ENCODE data around the gene AGAP2.
"Not testable (repeated sequence)": the region's sequence is repeated elsewhere in the genome, so short reads cannot be mapped to it uniquely, and the experiment has no call there.

The AGAP2 gene

DNA sequence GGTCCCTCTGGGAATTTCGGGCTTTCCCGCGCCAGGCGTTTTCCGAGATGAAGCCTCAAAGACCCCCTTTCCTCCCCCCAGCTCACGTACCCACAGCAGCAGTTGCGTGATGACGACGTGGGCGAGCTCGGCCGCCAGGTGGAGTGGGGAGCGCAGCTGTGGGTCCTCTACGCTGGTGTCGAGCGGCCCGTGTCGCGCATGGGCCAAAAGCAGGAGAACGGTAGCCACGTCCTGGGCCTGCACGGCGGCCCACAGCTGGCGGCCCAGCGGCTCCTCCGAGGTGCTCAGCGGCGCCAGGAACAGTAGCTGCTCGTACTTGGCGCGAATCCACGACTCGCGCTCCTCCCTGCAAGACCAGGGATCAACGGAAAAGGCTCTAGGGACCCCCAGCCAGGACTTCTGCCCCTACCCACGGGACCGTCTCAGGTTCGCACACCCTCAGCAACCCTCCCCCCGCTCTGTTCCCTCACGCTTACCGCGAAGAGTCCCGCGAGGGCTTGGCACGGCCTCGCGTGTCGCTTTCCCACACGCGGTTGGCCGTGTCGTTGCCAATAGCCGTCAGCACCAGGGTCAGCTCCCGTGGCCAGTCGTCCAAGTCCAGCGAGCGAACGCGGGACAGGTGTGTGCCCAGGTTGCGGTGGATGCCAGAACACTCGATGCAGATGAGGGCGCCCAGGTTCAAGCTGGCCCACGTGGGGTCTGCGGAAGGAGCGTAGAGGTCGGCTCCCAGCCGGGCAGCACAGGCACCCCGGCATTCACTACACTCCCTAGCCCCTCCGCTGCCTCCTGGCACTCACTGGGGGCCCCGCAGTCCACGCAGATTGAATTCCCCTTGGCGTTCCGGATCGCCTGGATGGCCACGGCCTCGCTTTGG is 11.4 kb downstream of the AGAP2 start:
- Mint-ChIP-seq H3K4me3 (no peak overlapping the region), H3K27me3 (no peaks in the 10 kb centered on the region), H3K9me3 (no peaks in the 10 kb centered on the region), H3K4me1 (peaks cover 8% of the 10 kb centered on the region), H3K27ac (peak overlapping the region in 1 of 2 donors; percentile 51)
- peak in 1 of 2 donors; percentile 12 for DNase-seq
- ATAC-seq, result no peak

DNA sequence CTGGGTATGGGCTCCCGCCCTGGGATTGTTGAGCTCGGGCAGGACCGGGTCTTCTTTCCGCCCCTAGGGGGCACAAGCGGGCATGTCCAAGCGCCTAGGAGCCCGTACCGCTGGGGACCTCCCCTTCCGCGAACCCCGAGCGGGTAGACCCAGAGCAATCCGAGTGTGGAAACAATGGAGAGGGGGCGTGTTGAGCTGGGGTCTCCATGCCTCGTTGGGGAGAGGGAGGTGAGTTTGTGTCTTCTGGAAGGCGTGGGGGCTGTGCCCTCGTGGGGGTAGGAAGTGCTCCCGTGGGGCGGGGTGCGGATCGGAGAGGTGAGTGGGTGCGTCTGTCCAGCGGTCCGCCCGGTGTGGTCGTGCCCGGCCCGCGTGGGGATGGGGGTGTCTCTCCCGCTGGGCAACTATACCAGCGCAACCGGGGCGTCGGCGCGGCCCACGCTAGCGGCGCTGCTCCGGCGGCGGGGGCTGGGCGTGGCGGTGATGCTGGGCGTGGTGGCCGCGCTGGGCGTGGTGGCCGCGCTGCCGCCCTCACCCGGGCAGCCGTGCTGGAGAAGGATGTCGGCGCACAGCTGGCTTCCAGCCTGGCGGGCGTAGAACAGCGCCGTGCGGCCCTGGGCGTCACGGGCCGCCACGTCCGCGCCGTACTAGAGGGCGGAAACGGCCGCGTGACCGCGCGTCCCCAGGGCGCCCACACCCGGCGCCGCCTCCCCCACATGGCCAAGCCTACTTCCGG is 12.2 kb downstream of the AGAP2 start:
- no peaks in the 10 kb centered on the region for H3K9me3 Mint-ChIP-seq
- no peak for DNase-seq
- ATAC-seq, result peak; percentile 52
- H3K27me3 Mint-ChIP-seq, result no peaks in the 10 kb centered on the region
- peak overlapping the region in 1 of 2 donors; percentile 34 for H3K4me3 Mint-ChIP-seq
- H3K27ac Mint-ChIP-seq, result peak overlapping the region in 1 of 2 donors; percentile 75
- H3K4me1 Mint-ChIP-seq, result peaks cover 12% of the 10 kb centered on the region

DNA sequence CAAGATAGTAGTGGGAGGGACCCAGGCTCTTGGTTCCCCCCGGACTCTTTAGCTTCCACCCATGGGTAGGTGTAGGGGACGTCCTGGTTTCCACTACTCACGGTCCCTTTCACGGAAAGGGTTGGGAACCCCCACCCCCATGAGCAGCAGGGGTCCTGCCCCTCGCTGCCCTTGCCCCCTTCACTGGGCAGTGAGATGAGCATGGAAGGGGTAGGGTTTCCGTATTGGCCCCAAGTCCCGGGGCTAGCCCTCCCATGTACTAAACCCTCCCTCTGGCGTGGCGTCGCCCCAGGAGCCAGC is 12.7 kb downstream of the AGAP2 start:
- no peaks in the 10 kb centered on the region for H3K27me3 Mint-ChIP-seq
- no peak overlapping the region for H3K4me3 Mint-ChIP-seq
- H3K4me1 Mint-ChIP-seq, result peaks cover 12% of the 10 kb centered on the region
- peak overlapping the region in 1 of 2 donors; percentile 75 for H3K27ac Mint-ChIP-seq
- DNase-seq, result no peak
- no peak for ATAC-seq
- no peaks in the 10 kb centered on the region for H3K9me3 Mint-ChIP-seq

DNA sequence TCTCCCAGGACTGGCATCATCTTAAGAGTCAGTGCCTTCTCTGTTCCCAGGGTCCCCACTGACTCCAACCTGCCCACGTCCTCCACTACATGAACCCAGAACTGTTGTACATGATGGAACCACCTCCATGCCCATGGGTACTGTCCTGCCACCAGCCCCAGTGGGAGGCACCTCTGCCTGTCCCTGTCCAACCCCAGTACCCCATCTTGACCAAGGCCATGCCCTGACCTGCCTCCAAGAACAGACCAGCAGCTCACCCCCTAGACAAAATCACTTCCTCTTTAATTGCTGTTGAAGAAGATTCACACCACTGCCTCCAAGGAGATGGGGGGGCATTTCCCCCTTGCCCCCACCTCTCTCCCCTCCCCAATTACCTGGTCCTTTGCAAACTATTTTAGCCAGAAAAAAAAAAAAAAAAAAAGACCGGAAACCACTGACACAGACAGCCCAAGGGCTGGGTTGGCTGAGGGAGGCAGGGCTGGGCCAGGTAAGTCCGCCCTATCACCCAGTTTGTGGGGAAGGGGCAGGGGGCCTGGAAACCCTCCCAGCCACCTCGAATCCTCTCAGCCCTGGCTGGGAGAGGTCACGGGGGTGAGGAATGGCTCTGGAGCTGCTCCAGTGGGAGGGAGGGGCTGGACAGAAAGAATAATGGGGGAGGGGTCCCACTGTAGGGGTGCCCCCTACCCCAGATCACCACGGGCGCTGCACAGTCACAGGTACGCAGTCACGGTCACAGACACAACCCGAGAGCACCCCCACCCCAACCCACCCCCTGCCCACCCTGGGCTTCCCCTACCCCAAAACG is 13.4 kb downstream of the AGAP2 start:
- H3K4me3 Mint-ChIP-seq, result no peak overlapping the region
- no peaks in the 10 kb centered on the region for H3K27me3 Mint-ChIP-seq
- no peaks in the 10 kb centered on the region for H3K9me3 Mint-ChIP-seq
- ATAC-seq, result no peak
- H3K27ac Mint-ChIP-seq, result peak overlapping the region in 1 of 2 donors; percentile 51
- H3K4me1 Mint-ChIP-seq, result peaks cover 12% of the 10 kb centered on the region
- no peak for DNase-seq

DNA sequence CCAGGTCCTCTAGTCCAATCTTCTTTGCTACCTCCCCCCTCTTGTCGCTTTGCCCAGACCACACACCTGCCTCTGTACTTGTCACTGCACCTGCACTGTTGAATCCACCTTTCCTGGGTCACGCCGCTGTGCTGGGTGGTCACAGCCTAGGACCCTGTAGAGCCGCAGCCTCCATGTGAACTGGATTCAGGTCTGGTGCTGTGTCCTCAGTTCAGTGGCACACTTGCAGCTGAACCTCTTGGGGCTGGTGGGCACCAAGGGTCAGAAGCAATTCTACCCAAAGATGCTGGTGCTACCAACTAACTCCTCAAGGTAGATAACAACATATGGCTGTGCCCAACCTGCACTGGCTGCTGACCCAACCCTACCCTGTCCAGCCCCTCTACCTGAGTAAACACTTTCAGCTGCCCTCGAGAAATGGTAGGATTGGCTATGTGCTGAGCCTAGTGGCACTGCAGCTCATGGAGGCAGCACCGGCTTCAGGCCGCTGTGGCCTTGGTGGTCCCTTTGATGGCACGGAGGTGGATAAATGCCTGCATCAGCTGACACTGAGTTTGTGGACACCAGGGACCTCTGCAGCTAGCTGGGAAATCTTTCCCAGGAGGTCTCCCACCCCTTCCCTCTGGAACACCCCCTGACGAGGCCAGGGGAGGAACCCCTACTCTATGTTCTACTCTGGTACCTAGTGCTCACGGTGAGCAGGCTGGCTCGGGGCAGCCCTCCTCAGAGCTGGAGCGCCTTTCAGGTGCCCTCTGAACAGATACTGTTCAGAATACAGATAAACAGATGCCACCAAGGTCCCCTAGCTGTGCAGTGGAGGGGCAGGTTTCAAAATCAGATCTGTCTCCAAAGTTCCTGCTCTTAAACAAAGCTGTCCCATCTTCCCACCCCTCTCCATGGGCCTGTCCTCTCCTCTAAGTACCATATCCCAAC is 14.3 kb downstream of the AGAP2 start:
- Mint-ChIP-seq H3K27ac (no peak overlapping the region), H3K4me1 (peaks cover 12% of the 10 kb centered on the region), H3K4me3 (no peak overlapping the region), H3K9me3 (no peaks in the 10 kb centered on the region), H3K27me3 (no peaks in the 10 kb centered on the region)
- DNase-seq (no peak), ATAC-seq (no peak)

DNA sequence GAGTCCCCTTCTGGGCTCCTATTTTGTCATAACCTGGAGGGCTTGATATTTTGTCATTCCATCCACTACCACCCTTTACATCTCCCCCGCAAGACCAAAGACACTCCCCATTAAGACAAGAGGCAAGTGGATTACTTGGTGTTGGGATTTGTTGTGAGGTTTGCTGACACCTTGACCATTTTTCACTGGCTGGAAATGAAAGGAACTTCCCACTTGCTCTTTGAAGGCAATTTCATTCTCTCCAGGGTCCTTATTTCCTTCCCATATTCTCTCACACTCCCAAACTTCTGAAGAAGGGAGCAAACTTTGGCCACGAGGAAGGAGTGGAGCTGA is 14.9 kb downstream of the AGAP2 start:
- DNase-seq (no peak), ATAC-seq (no peak)
- H3K27ac Mint-ChIP-seq, result no peak overlapping the region
- no peak overlapping the region for H3K4me3 Mint-ChIP-seq
- H3K4me1 Mint-ChIP-seq, result peaks cover 12% of the 10 kb centered on the region
- H3K9me3 Mint-ChIP-seq, result no peaks in the 10 kb centered on the region
- H3K27me3 Mint-ChIP-seq, result no peaks in the 10 kb centered on the region

DNA sequence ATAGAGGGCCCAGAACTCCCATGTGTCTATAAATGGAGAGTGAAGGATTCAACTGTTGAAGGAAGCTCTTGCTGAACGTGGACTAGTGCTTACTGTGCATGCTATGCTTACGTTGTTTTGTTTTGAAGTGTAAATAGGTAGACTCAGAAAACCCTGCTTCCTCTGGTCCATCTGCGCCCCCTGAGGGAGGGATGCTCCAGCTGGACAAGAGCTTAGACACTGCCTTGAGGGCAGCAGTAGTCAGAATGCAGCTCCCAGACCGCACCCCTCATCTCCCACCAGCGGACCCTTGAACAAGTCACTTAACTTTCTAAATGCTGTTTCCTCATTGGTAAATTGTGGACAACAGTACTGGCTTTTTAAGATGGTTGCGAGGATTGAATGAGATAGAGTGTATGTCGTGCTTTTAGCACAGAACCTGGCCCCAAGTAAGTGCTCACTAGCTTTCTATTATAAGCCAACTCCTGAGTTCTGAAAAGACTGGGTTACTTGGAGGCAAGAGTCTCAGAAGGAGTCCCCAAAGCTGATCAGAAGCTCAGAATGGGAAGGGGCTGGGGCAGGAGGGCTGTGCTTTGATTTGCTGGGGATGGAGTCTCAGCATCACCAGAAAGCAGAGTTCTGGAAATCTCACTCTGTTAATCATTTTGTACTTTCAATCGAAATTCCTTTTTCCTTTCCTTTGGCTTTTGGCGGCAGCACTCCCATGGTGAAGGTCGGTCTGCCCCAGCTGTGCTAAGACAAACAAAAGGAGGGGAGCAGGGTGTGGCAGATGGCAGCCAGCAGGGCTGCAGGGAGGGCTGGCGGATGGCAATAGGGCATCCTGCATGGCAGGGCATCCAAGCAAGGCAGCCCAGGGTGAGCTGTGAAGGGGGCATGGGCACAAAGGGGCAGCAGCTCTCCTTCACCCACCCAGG is 15.6 kb downstream of the AGAP2 start:
- ATAC-seq (no peak), DNase-seq (no peak)
- H3K27ac Mint-ChIP-seq, result no peak overlapping the region
- no peaks in the 10 kb centered on the region for H3K9me3 Mint-ChIP-seq
- H3K27me3 Mint-ChIP-seq, result no peaks in the 10 kb centered on the region
- no peak overlapping the region for H3K4me3 Mint-ChIP-seq
- H3K4me1 Mint-ChIP-seq, result peaks cover 12% of the 10 kb centered on the region

DNA sequence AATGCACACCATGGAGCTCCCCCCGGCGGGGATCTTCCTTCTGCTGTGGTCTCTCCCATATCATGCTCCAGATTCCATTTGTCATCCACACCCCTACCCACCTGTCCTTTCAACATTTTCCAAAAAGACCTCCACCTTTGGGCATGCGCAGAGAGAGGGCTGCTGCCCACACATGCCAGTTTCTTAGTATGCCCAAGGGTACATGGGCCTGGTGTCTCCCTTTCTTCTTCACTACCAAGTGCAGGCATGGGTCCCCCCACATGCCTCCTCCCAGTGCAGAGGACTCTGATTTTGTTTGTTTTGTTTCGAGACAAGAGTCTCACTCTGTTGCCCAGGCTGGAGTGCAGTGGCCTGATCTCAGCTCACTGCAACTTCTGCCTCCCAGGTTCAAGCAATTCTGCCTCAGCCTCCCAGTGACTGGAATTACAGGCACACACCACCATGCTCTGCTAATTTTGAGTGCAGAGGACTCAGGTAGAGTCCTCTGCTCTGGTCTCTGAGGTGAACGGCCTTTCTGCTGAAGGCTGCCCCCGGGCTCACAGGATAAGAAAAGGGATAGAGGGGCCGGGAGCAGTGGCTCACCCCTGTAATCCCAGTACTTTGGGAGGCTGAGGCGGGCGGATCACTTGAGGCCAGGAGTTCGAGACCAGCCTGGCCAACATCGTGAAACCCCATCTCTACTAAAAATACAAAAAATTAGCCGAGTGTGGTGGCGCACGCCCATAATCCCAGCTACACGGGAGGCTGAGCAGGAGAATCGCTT is 16.5 kb downstream of the AGAP2 start:
- H3K9me3 Mint-ChIP-seq, ATAC-seq, DNase-seq, H3K27me3 Mint-ChIP-seq, H3K4me3 Mint-ChIP-seq: not testable (repeated sequence)
- H3K4me1 Mint-ChIP-seq, result peaks cover 12% of the 10 kb centered on the region
- peak overlapping the region; percentile 31 to 57 for H3K27ac Mint-ChIP-seq

DNA sequence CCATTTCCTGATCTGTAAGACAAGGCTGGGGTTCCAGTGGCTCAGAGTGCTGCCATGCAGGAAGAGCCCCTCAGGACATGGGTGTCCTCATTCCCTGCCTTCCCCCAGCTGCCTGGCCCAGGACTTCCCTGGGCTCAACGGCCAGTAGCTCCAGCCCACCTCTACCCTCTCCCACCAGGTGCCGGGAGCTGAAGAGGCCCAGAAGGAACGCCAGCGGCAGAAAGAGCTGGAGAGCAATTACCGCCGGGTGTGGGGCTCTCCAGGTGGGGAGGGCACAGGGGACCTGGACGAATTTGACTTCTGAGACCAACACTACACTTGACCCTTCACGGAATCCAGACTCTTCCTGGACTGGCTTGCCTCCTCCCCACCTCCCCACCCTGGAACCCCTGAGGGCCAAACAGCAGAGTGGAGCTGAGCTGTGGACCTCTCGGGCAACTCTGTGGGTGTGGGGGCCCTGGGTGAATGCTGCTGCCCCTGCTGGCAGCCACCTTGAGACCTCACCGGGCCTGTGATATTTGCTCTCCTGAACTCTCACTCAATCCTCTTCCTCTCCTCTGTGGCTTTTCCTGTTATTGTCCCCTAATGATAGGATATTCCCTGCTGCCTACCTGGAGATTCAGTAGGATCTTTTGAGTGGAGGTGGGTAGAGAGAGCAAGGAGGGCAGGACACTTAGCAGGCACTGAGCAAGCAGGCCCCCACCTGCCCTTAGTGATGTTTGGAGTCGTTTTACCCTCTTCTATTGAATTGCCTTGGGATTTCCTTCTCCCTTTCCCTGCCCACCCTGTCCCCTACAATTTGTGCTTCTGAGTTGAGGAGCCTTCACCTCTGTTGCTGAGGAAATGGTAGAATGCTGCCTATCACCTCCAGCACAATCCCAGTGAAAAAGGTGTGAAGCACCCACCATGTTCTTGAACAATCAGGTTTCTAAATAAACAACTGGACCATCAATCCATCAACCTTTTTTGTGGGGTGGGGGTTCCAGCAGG is 17.6 kb downstream of the AGAP2 start:
- no peaks in the 10 kb centered on the region for H3K27me3 Mint-ChIP-seq
- H3K27ac Mint-ChIP-seq, result peak overlapping the region in 1 of 2 donors; percentile 62
- H3K4me1 Mint-ChIP-seq, result peaks cover 7% of the 10 kb centered on the region
- no peaks in the 10 kb centered on the region for H3K9me3 Mint-ChIP-seq
- ATAC-seq (no peak), DNase-seq (no peak)
- no peak overlapping the region for H3K4me3 Mint-ChIP-seq

DNA sequence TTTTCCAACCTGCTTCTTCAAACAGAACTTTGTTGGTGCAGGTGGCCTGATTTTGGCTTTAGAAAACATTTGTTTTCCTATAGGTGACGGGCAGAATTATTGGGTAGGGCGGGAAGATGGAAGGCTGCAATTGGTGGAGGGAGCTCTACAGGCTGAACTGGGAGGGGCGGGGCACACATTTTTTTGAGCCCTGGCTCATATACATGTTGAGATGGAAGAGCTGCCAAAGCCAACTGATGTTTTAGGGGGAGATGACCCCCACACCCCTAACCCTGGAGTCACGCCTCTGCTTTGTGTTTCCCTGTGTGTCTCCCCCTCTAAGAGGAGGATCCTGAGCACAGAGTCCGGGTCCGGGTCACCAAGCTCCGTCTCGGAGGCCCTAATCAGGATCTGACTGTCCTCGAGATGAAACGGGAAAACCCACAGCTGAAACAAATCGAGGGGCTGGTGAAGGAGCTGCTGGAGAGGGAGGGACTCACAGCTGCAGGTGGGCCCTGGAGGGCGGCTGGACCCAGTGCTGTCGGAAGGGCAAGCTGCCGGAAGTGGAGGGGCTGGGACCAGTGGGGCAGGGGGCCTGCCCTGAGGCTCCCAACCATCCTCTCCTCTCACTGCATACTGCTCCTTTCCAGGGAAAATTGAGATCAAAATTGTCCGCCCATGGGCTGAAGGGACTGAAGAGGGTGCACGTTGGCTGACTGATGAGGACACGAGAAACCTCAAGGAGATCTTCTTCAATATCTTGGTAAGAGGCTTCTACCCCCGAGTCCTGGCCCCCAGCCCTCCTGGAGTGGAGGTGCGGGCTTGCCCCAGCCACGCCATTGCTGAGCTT is 18.6 kb downstream of the AGAP2 start:
- no peaks in the 10 kb centered on the region for H3K9me3 Mint-ChIP-seq
- H3K27ac Mint-ChIP-seq, result no peak overlapping the region
- no peak overlapping the region for H3K4me3 Mint-ChIP-seq
- DNase-seq (no peak), ATAC-seq (no peak)
- H3K27me3 Mint-ChIP-seq, result no peaks in the 10 kb centered on the region
- peaks cover 4% of the 10 kb centered on the region for H3K4me1 Mint-ChIP-seq

DNA sequence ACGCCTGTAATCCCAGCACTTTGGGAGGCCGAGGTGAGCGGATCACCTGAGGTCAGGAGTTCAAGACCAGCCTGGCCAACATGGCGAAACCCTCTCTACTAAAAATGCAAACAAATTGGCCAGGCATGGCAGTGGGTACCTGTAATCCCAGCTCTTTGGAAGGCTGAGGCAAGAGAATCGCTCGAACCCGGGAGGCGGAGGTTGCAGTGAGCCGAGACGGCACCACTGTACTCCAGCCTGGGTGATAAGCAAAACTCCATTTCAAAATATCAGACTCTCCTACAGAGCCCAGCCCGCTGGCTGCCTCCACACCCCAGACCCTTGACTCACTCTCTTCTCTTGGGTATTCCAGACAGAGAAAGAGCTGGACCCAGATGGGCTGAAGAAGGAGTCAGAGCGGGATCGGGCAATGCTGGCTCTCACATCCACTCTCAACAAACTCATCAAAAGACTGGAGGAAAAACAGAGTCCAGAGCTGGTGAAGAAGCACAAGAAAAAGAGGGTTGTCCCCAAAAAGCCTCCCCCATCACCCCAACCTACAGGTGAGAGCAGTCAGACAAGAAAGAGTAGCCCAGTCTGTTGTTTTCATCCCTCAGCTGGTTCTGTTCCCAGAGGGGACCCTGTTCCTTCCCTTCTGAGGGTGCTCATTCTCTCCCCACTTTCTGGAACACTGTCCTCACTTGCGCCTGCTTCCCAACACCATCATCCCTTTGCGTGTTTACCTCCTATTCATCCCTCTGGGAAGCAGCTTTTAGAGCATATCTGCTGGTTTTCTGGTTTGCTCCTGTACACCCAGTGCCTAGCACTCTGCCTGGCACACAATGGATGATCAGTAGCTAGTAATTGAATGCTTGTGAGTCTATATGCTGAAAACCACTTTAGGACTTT is 19.7 kb downstream of the AGAP2 start:
- no peak for DNase-seq
- Mint-ChIP-seq H3K27me3 (no peaks in the 10 kb centered on the region), H3K27ac (no peak overlapping the region), H3K4me1 (peaks cover 4% of the 10 kb centered on the region), H3K4me3 (no peak overlapping the region), H3K9me3 (no peaks in the 10 kb centered on the region)
- no peak for ATAC-seq

All from stimulated activated naive CD8-positive, alpha-beta T cell treated with anti-CD3 and anti-CD28 coated beads, Interleukin-15, amount 100 ng/mL, for 72 hours (primary cell).